HCT116 (cell line): ENCODE measurements around the gene TMEM129.

Source experiments
- EZH2 ChIP-seq: fragments of 200-600 bp; sonication (generic); IDR thresholded peaks from 2 replicates; pipeline ENCODE4 v1.6.1; 2017; ENCODE audit warnings: antibody characterized with exemption, mixed run types
- MAX ChIP-seq: IDR thresholded peaks from 2 replicates; pipeline ENCODE4 v1.6.1; 2012
- POLR2A ChIP-seq: IDR thresholded peaks from 2 replicates; pipeline ENCODE4 v1.7.0; 2011; ENCODE audit warnings: borderline replicate concordance; ENCODE audit not compliant: insufficient read depth, insufficient read length; ENCODE audit errors: extremely low read depth
- POLR2AphosphoS5 ChIP-seq: IDR thresholded peaks from 2 replicates; pipeline ENCODE4 v1.6.1; 2011; ENCODE audit warnings: mild to moderate bottlenecking, low read depth, low read length, moderate library complexity
- ZBTB33 ChIP-seq: IDR thresholded peaks from 2 replicates; pipeline ENCODE4 v1.6.1; 2011; ENCODE audit warnings: mild to moderate bottlenecking, low read length, moderate library complexity; ENCODE audit not compliant: insufficient replicate concordance; ENCODE audit errors: extremely low read depth

GRCh38 chr4:1691737-1692373 lies 29.3 kb downstream of the TMEM129 start:
- TF ChIP-seq POLR2AphosphoS5 (no peak), POLR2A (no peak), EZH2 (no peak), MAX (no peak), ZBTB33 (no peak)
